D721Med (cell line): ENCODE measurements around the gene MBNL2.

Experiments used
- DNase-seq: peaks from one replicate; pipeline ENCODE4 v3.0.0; 2011; ENCODE audit warnings: low spot score; ENCODE audit not compliant: insufficient read length
- FAIRE-seq: peaks from 2 replicates; lab custom pipeline; 2011; peaks lifted over from hg19 to GRCh38; lab: Jason Lieb, UNC
- CTCF ChIP-seq: IDR thresholded peaks from 2 replicates; pipeline ENCODE4 v1.5.1; 2012; ENCODE audit warnings: mild to moderate bottlenecking, control low read depth; ENCODE audit not compliant: insufficient read depth; ENCODE audit errors: missing control alignments

MBNL2 gene

GRCh38 chr13:97386801-97387484 lies 164.8 kb downstream of the MBNL2 start:
- no peak for FAIRE-seq
- DNase-seq = no peak
- no peak for TF ChIP-seq CTCF

- FAIRE-seq (no peak), DNase-seq (no peak)
- TF ChIP-seq CTCF = no peak
Observed at GRCh38 chr13:97387485-97387839, 165.3 kb downstream of the MBNL2 start.

- no peak for FAIRE-seq
- TF ChIP-seq CTCF = no peak
- DNase-seq = no peak
Observed at GRCh38 chr13:97387890-97388289, 165.8 kb downstream of the MBNL2 start.

GRCh38 chr13:97388373-97388772 lies 166.2 kb downstream of the MBNL2 start:
- DNase-seq (no peak), FAIRE-seq (no peak)
- no peak for TF ChIP-seq CTCF

GRCh38 chr13:97390941-97391600 lies 168.9 kb downstream of the MBNL2 start:
- no peak for DNase-seq
- TF ChIP-seq CTCF = no peak
- no peak for FAIRE-seq

GRCh38 chr13:97392020-97392419 lies 169.9 kb downstream of the MBNL2 start:
- no peak for DNase-seq
- no peak for TF ChIP-seq CTCF
- no peak for FAIRE-seq

GRCh38 chr13:97394542-97394941 lies 172.4 kb downstream of the MBNL2 start:
- DNase-seq = no peak
- FAIRE-seq = no peak
- no peak for TF ChIP-seq CTCF
